HG02884 (cell line): ENCODE results near the gene TIMM44.
A peak's percentile ranks its signal among the peaks of the same experiment; 100 is the strongest.

Source experiments
- ATAC-seq: cut with Tn5 transposase; IDR thresholded peaks from one replicate; pipeline ENCODE4 v1.9.1; 2021; ENCODE audit warnings: mild to moderate bottlenecking, moderate library complexity; ENCODE audit not compliant: unreplicated experiment

Gene TIMM44, protein sequence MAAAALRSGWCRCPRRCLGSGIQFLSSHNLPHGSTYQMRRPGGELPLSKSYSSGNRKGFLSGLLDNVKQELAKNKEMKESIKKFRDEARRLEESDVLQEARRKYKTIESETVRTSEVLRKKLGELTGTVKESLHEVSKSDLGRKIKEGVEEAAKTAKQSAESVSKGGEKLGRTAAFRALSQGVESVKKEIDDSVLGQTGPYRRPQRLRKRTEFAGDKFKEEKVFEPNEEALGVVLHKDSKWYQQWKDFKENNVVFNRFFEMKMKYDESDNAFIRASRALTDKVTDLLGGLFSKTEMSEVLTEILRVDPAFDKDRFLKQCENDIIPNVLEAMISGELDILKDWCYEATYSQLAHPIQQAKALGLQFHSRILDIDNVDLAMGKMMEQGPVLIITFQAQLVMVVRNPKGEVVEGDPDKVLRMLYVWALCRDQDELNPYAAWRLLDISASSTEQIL

GRCh38 chr19:7943444-7944176, at the start of gene TIMM44:
Gene TIMM44 (minus strand): TSS chr19:7943666. CDS start chr19:7943651, 15 bp downstream.
- ATAC-seq, result peak; percentile 95

DNA sequence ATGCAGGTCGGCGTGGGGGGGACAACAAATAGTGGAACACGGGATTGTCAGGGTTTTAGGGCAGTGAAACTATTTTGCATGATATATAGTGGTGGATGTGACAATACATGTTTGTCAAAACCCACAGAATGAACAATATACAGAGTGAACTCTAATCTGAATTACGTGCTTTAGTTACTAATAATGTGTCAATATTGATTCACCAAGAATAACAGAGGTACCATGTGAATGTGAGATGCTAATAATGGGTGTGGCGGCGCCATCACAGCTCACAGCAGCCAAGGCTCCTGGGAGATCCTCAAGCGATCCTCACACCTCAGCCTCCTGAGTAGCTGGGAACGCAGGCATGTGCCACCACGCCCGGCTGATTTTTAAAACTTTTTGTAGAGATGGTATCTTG, 49.1 kb upstream of the TIMM44 start:
- no peak for ATAC-seq

- ATAC-seq, result no peak
These were observed 45.7 kb upstream of the TIMM44 start for GRCh38 chr19:7989071-7989575.

- ATAC-seq, result no peak
These were observed 44.8 kb upstream of the TIMM44 start for GRCh38 chr19:7988307-7988706.

DNA sequence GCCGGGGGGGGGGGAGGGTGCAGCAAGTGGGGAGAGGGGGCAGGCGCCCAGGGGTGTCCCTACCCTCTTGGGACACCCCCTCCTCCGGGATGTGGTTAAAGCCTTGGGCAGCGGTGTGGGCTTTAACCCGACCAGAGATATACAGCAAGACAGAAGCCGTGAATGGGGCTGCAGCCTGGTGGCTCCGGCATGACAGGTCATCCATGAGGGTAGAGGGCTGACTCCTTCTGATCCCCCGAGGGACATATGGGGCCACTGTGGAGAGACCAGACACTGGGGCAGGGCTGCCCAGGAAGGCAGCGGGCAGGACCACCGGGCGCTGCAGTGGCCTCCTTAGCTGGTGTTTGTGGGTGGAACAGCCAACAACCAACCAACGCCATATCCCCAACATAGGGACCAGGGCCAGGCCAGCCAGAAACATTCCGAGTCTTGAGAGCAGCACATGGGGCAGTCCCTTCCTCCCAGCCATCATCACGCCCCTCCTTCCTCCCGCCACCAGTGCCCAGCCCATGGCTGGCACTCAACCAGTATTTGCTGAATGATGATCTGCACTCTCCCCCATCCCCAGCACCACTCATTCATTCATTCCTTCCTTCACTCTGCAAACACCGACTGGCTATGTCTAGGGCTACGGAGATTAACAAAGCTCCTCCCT, 43.8 kb upstream of the TIMM44 start:
- ATAC-seq, result no peak

DNA sequence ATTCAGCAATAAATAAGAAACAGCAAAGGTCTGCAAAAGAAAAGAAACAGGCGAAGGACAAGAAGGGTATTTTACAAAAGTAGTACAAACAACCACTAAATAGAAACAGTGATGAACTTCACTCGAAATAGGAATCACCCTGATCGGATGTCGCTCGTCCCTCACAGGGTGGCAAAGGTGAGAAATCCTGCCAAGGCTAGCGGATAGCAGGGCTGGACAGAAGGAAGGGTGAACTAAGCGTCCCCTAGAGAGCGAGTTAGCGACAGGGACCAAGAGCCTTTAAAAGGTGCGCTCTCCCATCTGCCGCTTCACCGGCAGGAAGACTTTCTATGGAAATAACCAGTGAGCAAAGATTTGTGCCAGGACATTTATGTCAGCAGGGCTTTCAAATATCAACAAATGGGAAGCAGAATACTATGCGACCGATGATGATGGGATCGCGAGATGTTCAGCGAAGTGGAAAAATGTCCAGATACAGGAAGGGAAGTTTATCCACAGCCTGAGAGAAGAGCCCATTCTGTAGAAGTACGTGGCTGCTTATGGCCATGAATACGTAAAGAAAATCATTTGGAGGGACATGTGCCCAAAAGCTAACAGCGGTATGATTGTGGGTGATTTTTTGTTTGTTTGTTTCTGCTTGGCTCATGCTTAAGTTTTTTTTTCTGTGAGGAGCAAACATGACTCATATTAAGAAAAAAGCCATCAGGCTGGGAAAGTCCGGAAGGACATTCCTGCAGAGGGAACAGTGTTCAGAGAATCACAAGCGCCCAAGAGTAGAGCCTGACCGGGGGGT, 43.1 kb upstream of the TIMM44 start:
- ATAC-seq, result no peak

DNA sequence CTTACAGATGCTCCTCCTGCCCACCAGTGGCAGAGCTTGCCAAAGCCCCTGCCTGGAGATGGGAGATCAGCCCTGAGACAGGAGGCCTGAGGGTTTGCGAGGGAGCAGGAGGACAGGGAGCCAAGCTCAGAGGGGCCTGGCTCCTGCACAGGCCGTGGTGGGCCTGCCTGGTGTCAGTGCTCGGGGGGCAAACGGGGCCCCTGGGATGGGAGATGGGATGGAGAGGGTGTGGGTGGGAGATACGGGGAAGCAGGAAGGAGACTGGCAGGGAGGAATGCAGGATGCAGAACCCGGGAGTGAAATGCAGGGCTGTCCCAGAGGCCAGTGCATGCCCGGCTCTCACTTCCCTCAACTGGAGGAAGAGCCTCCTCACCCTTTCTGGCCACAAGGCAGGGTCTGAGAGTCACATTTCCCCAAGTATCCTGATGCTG, 42.0 kb upstream of the TIMM44 start:
- no peak for ATAC-seq

GRCh38 chr19:7983995-7984837, 40.8 kb upstream of the TIMM44 start:
- ATAC-seq, result no peak

- no peak for ATAC-seq
These were observed 40.0 kb upstream of the TIMM44 start for GRCh38 chr19:7983286-7983950.

- no peak for ATAC-seq
These were observed 39.2 kb upstream of the TIMM44 start for GRCh38 chr19:7982651-7983099.

GRCh38 chr19:7982103-7982502, 38.6 kb upstream of the TIMM44 start:
- no peak for ATAC-seq

DNA sequence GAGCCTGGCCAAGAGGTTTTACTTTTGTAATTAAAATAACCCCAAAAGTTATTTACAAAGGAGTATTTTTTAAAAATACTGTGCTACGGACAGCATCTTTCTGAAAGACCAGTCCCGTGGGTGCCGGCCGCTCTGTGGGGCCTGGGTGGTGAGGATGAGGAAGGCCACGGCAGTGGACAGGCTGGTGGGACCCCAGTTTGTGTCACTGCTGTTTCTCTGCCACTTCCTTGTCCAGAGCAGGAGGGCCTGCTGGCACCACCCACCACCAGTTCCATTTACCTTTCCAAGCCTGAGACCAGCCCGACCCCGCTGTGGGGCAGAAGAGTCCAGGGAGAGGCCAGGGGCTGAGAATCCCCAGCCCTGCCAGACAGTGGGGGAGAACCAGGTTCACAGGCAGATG, 38.2 kb upstream of the TIMM44 start:
- ATAC-seq, result no peak

DNA sequence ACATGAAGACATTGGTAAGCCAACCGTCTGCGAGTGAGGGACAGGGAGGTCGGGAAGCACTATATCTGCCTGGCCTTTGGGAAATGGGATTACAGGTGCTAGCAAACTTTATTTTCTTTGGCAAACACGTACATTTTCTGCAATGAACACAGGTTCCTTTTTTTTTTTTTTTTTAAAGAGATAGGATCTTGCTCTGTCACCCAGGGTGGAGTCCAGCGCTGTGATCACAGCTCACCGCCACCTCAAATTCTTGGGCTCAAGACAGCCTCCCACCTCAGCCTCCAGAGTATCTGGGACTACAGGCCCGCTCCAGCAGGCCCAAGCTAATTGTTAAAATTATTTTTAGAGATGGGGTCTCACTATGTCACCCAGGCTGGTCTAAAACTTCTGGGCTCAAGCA, 37.7 kb upstream of the TIMM44 start:
- no peak for ATAC-seq

DNA sequence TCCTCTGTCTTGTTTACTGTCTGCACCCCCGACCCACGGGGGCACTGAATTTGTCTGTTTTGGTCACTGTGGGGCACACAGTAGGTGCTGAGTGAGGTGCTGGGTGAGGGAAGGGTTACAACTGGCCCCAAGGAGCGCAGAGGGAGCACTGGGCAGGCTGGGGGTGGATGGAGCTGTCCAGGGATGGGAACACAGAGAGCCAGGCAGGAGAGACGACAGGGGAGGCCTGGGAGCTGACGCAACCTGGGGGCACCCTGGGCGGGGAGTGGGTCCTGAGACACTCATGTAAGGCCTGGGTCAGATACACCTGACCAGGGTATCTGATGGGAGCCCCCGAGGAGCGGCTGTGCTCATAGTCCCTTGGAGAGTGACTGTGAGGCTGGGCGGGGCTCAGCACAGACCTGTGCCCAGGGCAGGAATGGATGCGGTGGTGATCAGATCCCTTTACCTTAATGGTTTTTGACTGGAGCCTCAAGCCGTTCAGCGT, 37.2 kb upstream of the TIMM44 start:
- no peak for ATAC-seq

DNA sequence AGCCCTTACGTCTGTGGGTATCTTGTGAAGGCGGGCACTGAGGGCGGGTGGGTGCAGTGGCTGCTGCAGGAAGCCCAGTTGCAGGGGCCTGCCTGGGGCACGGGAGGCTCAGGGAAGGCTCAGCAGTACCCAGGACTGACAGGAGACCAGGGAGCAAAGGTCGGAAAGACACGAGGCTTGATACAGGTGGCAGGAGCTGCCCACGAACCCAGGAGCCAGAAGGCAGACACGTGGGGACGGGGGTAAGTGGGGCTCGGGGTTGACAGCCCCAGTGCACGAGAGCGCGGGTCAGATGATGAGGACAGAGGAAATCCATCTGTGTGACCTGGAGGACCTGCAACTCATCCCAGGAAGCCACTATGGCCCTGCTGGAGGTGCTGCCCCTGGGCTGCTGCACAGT, 36.7 kb upstream of the TIMM44 start:
- no peak for ATAC-seq

GRCh38 chr19:7979559-7979958, 36.1 kb upstream of the TIMM44 start:
- no peak for ATAC-seq

DNA sequence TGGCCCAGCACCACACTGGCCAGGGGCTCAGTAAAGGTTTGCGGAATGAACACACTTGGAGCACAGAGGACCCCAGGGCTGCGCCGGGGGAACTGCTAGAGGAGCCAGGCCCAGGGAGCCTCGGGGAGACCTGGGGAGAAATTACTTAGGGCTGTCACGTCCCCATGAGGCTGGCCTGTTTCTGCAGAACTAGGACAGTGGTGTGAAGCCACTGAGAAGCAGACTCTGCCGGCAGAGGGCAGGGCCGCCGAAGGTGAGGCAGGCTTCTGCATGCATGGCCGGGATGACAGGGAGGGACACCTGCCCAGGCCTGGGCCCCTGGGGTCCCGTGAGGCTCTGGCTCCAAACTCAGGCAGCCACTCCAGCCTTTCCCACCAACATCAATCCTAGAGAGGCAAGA, 35.5 kb upstream of the TIMM44 start:
- no peak for ATAC-seq

- ATAC-seq, result no peak
These were observed 34.8 kb upstream of the TIMM44 start for GRCh38 chr19:7978179-7978825.

GRCh38 chr19:7977723-7978040, 34.2 kb upstream of the TIMM44 start:
- ATAC-seq, result no peak
